H9 (cell line): ENCODE data around the gene SLC7A4. TPM values are rescaled to one million over a fixed set of nuclear protein-coding genes. Genes with fewer than 3 reads are reported as not detected.

Source experiments
- DNase-seq: peaks from one replicate; pipeline ENCODE4 v3.0.0-alpha.2; 2017
- H2AFZ ChIP-seq: one replicate; pipeline ENCODE4 v1.6.1; 2013; ENCODE audit warnings: mild to moderate bottlenecking, low read length, control low read depth, moderate library complexity
- H2AK5ac ChIP-seq: 2 replicates; pipeline ENCODE4 v1.6.1; 2013; ENCODE audit warnings: low read length, control low read depth, mixed read lengths; ENCODE audit not compliant: insufficient read length
- H2BK120ac ChIP-seq: one replicate; pipeline ENCODE4 v1.6.1; 2013; ENCODE audit warnings: low read depth, mild to moderate bottlenecking, low read length, control low read depth, inconsistent platforms; ENCODE audit not compliant: poor library complexity, severe bottlenecking
- H2BK12ac ChIP-seq: 2 replicates; pipeline ENCODE4 v1.6.1; 2013; ENCODE audit warnings: low read length, control low read depth, mixed read lengths, low read depth; ENCODE audit not compliant: insufficient read length
- H2BK15ac ChIP-seq: 2 replicates; pipeline ENCODE4 v1.6.1; 2013; ENCODE audit warnings: low read depth, low read length, control low read depth
- H2BK20ac ChIP-seq: one replicate; pipeline ENCODE4 v1.6.1; 2013; ENCODE audit warnings: low read depth, mild to moderate bottlenecking, low read length, control low read depth, inconsistent platforms; ENCODE audit not compliant: poor library complexity, severe bottlenecking
- H2BK5ac ChIP-seq: 2 replicates; pipeline ENCODE4 v1.6.1; 2013; ENCODE audit warnings: low read length, control low read depth, mixed read lengths; ENCODE audit not compliant: insufficient read length
- H3K14ac ChIP-seq: 2 replicates; pipeline ENCODE4 v1.6.1; 2013; ENCODE audit warnings: low read length, control low read depth; ENCODE audit not compliant: insufficient read depth
- H3K18ac ChIP-seq: 2 replicates; pipeline ENCODE4 v1.6.1; 2013; ENCODE audit warnings: low read depth, mild to moderate bottlenecking, mixed read lengths, low read length, control low read depth; ENCODE audit not compliant: insufficient read length
- H3K23ac ChIP-seq: 2 replicates; pipeline ENCODE4 v1.6.1; 2013; ENCODE audit warnings: low read length, control low read depth, mixed read lengths, low read depth; ENCODE audit not compliant: insufficient read length
- H3K23me2 ChIP-seq: 2 replicates; pipeline ENCODE4 v1.6.1; 2013; ENCODE audit warnings: low read depth, mild to moderate bottlenecking, mixed read lengths, low read length, control low read depth; ENCODE audit not compliant: insufficient read length, poor library complexity, severe bottlenecking
- H3K27ac ChIP-seq: 2 replicates; pipeline ENCODE4 v1.5.1; 2013; ENCODE audit warnings: low read length, control low read depth, mixed read lengths, low read depth; ENCODE audit not compliant: insufficient read length
- H3K27me3 ChIP-seq: 2 replicates; pipeline ENCODE4 v1.6.1; 2013; ENCODE audit warnings: low read length, control low read depth, inconsistent platforms; ENCODE audit not compliant: insufficient read depth
- H3K4ac ChIP-seq: 2 replicates; pipeline ENCODE4 v1.6.1; 2013; ENCODE audit warnings: low read depth, mild to moderate bottlenecking, control low read depth, inconsistent platforms, low read length, moderate library complexity
- H3K4me1 ChIP-seq: 2 replicates; pipeline ENCODE4 v1.6.1; 2013; ENCODE audit warnings: low read length, control low read depth, inconsistent platforms; ENCODE audit not compliant: insufficient read depth
- H3K4me2 ChIP-seq: 2 replicates; pipeline ENCODE4 v1.6.1; 2013; ENCODE audit warnings: low read length, control low read depth, mixed read lengths; ENCODE audit not compliant: insufficient read length, insufficient read depth
- H3K56ac ChIP-seq: 2 replicates; pipeline ENCODE4 v1.6.1; 2013; ENCODE audit warnings: low read depth, mild to moderate bottlenecking, mixed read lengths, low read length, control low read depth; ENCODE audit not compliant: insufficient read length
- H3K79me1 ChIP-seq: 2 replicates; pipeline ENCODE4 v1.6.1; 2013; ENCODE audit warnings: low read depth, mild to moderate bottlenecking, moderate library complexity, low read length, control low read depth, inconsistent platforms; ENCODE audit not compliant: insufficient read depth, poor library complexity, severe bottlenecking
- H3K79me2 ChIP-seq: 2 replicates; pipeline ENCODE4 v1.6.1; 2013; ENCODE audit warnings: low read length, control low read depth, inconsistent platforms; ENCODE audit not compliant: insufficient read depth
- H3K9ac ChIP-seq: 2 replicates; pipeline ENCODE4 v1.6.1; 2013; ENCODE audit warnings: low read length, control low read depth, mixed read lengths; ENCODE audit not compliant: insufficient read length; ENCODE audit errors: extremely low read depth
- H3K9me3 ChIP-seq: one replicate; pipeline ENCODE4 v1.6.1; 2013; ENCODE audit warnings: low read depth, low read length, inconsistent platforms; ENCODE audit not compliant: control insufficient read depth
- H3T11ph ChIP-seq: one replicate; pipeline ENCODE4 v1.6.1; 2013; ENCODE audit warnings: mild to moderate bottlenecking, low read length, control low read depth, inconsistent platforms
- H4K20me1 ChIP-seq: one replicate; pipeline ENCODE4 v1.6.1; 2013; ENCODE audit not compliant: control insufficient read depth, insufficient read length, insufficient read depth
- H4K5ac ChIP-seq: 2 replicates; pipeline ENCODE4 v1.6.1; 2013; ENCODE audit warnings: low read depth, mild to moderate bottlenecking, mixed read lengths, low read length, control low read depth; ENCODE audit not compliant: insufficient read length
- H4K8ac ChIP-seq: replicated peaks from 2 replicates; pipeline ENCODE4 v1.6.1; 2013; ENCODE audit warnings: low read length, control low read depth, mixed read lengths, low read depth; ENCODE audit not compliant: insufficient read length
- H4K91ac ChIP-seq: 2 replicates; pipeline ENCODE4 v1.6.1; 2013; ENCODE audit warnings: low read depth, mild to moderate bottlenecking, moderate library complexity, mixed read lengths, low read length, control low read depth; ENCODE audit not compliant: insufficient read length
- H3K27ac Mint-ChIP-seq, 3 experiments: 2 replicates in 2 of 3; 3 replicates in 1 of 3; pipeline ENCODE4 v1.8.0; 2020 to 2021; ENCODE audit warnings: mixed read lengths in 3 of 3, mild to moderate bottlenecking in 1 of 3, moderate library complexity in 1 of 3
- H3K27me3 Mint-ChIP-seq: 2 replicates; pipeline ENCODE4 v1.8.0; 2021; ENCODE audit warnings: low read depth, mild to moderate bottlenecking, moderate library complexity, mixed read lengths
- H3K36me3 Mint-ChIP-seq, 3 experiments: 2 replicates in 2 of 3; 3 replicates in 1 of 3; pipeline ENCODE4 v1.8.0; 2020 to 2021; ENCODE audit warnings: low read depth in 3 of 3, mixed read lengths in 3 of 3; ENCODE audit not compliant: insufficient read depth in 1 of 3
- H3K4me1 Mint-ChIP-seq, 2 experiments: 2 replicates each; pipeline ENCODE4 v1.8.0; 2020; ENCODE audit warnings: mixed read lengths in 2 of 2
- H3K4me3 Mint-ChIP-seq, 2 experiments: 2 replicates in 1 of 2; 3 replicates in 1 of 2; pipeline ENCODE4 v1.8.0; 2020 to 2021; ENCODE audit warnings: mild to moderate bottlenecking in 2 of 2, mixed read lengths in 2 of 2, moderate library complexity in 1 of 2
- H3K9me3 Mint-ChIP-seq, 2 experiments: 2 replicates in 1 of 2; 3 replicates in 1 of 2; pipeline ENCODE4 v1.8.0; 2020; ENCODE audit warnings: mild to moderate bottlenecking in 2 of 2, mixed read lengths in 2 of 2, moderate library complexity in 1 of 2
- WGBS: extraction: QIAGEN DNeasy Blood & Tissue Kit; methylation state at CpG from one replicate; pipeline ENCODE4 v1.1.7; 2013; ENCODE audit warnings: missing lambda C conversion rate, low lambda C conversion rate, mixed read lengths; ENCODE audit not compliant: insufficient read length; ENCODE audit errors: extremely low coverage; 5-methylcytosine and 5-hydroxymethylcytosine counted together
- total RNA-seq: library from RNA; stranded (reverse); gene quantifications from 2 replicates; pipeline ENCODE4 v1.2.1, GENCODE V29; 2021
- TF ChIP-seq, protein P1 (sequence below): fragments of 200-600 bp; sonication (generic); conservative IDR thresholded peaks from 3 replicates; pipeline ENCODE4 v1.8.0; 2021; ENCODE audit warnings: antibody characterized with exemption, mild to moderate bottlenecking

The SLC7A4 gene
- total RNA-seq, 1 experiment from 2014 or later, result 0.09 TPM

DNA sequence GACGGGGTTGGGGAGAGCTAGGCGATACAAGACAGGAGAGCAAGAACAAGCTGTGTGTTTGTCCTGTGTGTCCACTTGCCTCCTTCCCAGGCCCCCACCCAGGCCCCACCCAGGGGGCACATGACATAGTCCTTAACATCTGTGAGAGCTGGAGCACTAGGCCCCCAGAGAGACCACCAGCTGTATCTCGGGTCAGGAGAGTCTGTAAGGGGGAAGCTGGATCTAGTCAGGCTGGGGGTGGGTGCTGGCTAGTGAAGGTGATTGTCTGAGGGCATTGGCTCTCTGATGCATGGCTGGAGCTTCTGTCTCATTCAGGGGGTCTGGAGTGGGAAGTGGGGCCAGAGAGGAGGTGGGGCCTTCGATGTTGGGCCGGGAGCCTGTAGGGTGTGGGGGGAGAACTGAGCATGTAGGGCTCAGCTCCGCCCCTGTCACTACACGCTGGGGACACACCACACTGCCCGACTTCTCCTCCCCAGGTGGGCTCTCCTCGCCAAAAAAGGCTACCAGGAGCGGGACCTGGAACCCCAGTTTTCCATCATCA, 16.8 kb downstream of the SLC7A4 start:
- whole genome bisulfite sequencing, result no CpG with 5 or more reads among the region's 10 CpGs
- no peak overlapping the region for H3K56ac ChIP-seq
- H3K79me1 ChIP-seq, result no peaks in the 10 kb centered on the region
- H3K9me3 ChIP-seq, result no peaks in the 10 kb centered on the region
- no peak overlapping the region for H3K4ac ChIP-seq
- no peak overlapping the region for H2BK15ac ChIP-seq
- H4K91ac ChIP-seq, result no peak overlapping the region
- H3K4me1 ChIP-seq, result peaks cover 3% of the 10 kb centered on the region; the same call in 1 of the 2 replicates
- no peak overlapping the region for H2BK120ac ChIP-seq
- no peak overlapping the region for H3K27ac ChIP-seq
- no peak overlapping the region for H2AFZ ChIP-seq
- H3K4me2 ChIP-seq, result no peak overlapping the region
- no peak overlapping the region for H3K27ac Mint-ChIP-seq
- 0 out of 5 replicates have a peak overlapping the region, but pooled peaks of 1 of the 2 experiments have one; percentile 95 for H3K4me3 Mint-ChIP-seq
- H3K14ac ChIP-seq, result no peak overlapping the region
- no peak overlapping the region for H3K9ac ChIP-seq
- H3K36me3 Mint-ChIP-seq, result no peaks in the 10 kb centered on the region
- no peak overlapping the region for H2BK12ac ChIP-seq
- H3K27me3 ChIP-seq, result no peaks in the 10 kb centered on the region
- no peak for DNase-seq
- H4K20me1 ChIP-seq, result no peaks in the 10 kb centered on the region
- peaks cover 7% of the 10 kb centered on the region for H3K23me2 ChIP-seq
- H2BK20ac ChIP-seq, result no peak overlapping the region
- no peak overlapping the region for H4K5ac ChIP-seq
- peaks cover 54% of the 10 kb centered on the region for H3K27me3 Mint-ChIP-seq
- no peak overlapping the region for H3T11ph ChIP-seq
- no peak overlapping the region for H3K23ac ChIP-seq
- no peaks in the 10 kb centered on the region for H3K79me2 ChIP-seq
- TF ChIP-seq, protein P1, sequence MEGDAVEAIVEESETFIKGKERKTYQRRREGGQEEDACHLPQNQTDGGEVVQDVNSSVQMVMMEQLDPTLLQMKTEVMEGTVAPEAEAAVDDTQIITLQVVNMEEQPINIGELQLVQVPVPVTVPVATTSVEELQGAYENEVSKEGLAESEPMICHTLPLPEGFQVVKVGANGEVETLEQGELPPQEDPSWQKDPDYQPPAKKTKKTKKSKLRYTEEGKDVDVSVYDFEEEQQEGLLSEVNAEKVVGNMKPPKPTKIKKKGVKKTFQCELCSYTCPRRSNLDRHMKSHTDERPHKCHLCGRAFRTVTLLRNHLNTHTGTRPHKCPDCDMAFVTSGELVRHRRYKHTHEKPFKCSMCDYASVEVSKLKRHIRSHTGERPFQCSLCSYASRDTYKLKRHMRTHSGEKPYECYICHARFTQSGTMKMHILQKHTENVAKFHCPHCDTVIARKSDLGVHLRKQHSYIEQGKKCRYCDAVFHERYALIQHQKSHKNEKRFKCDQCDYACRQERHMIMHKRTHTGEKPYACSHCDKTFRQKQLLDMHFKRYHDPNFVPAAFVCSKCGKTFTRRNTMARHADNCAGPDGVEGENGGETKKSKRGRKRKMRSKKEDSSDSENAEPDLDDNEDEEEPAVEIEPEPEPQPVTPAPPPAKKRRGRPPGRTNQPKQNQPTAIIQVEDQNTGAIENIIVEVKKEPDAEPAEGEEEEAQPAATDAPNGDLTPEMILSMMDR, result no peak
- no peak overlapping the region for H2AK5ac ChIP-seq
- peaks cover 6 to 8% of the 10 kb centered on the region in 2 experiments; a peak in 4 of 5 replicates for H3K9me3 Mint-ChIP-seq
- H2BK5ac ChIP-seq, result no peak overlapping the region
- H3K4me1 Mint-ChIP-seq, result peaks cover 18 to 37% of the 10 kb centered on the region in 2 experiments
- no peak overlapping the region for H4K8ac ChIP-seq
- no peak overlapping the region for H3K18ac ChIP-seq
